Measurements from ENCODE around the gene STON2.
"Not testable (repeated sequence)": the region's sequence is repeated elsewhere in the genome, so short reads cannot be mapped to it uniquely, and the experiment has no call there.

The STON2 gene

GRCh38 chr14:81400202-81400678 is at the start of gene STON2:
STON2 (minus strand) TSS chr14:81400324; CDS start chr14:81398382, 1,942 bp downstream.
- no peak for DNase-seq (ENCODE audit: low read depth)

- no peak for DNase-seq (ENCODE audit: low read depth)
Observed at GRCh38 chr14:81449576-81449975, 49.5 kb upstream of the STON2 start.

GRCh38 chr14:81449114-81449513 is 49.0 kb upstream of the STON2 start:
- no peak for DNase-seq (ENCODE audit: low read depth)

- no peak for DNase-seq (ENCODE audit: low read depth)
Observed at GRCh38 chr14:81447021-81447764, 47.1 kb upstream of the STON2 start.

- no peak for DNase-seq (ENCODE audit: low read depth)
Observed at GRCh38 chr14:81446279-81447007, 46.3 kb upstream of the STON2 start.

GRCh38 chr14:81441626-81442134 is 41.6 kb upstream of the STON2 start:
- DNase-seq (ENCODE audit: low read depth) = no peak

GRCh38 chr14:81440041-81440440 is 39.9 kb upstream of the STON2 start:
- DNase-seq (ENCODE audit: low read depth) = no peak

GRCh38 chr14:81437244-81437643 is 37.1 kb upstream of the STON2 start:
- DNase-seq (ENCODE audit: low read depth) = no peak

GRCh38 chr14:81436296-81437138 is 36.4 kb upstream of the STON2 start:
- DNase-seq (ENCODE audit: low read depth) = no peak

GRCh38 chr14:81435391-81436295 is 35.5 kb upstream of the STON2 start:
- DNase-seq (ENCODE audit: low read depth) = no peak

GRCh38 chr14:81435048-81435390 is 34.9 kb upstream of the STON2 start:
- no peak for DNase-seq (ENCODE audit: low read depth)

- DNase-seq (ENCODE audit: low read depth) = no peak
Observed at GRCh38 chr14:81434230-81434629, 34.1 kb upstream of the STON2 start.

- DNase-seq (ENCODE audit: low read depth) = no peak
Observed at GRCh38 chr14:81433378-81433777, 33.3 kb upstream of the STON2 start.

- no peak for DNase-seq (ENCODE audit: low read depth)
Observed at GRCh38 chr14:81432219-81432661, 32.1 kb upstream of the STON2 start.

- no peak for DNase-seq (ENCODE audit: low read depth)
Observed at GRCh38 chr14:81430235-81430634, 30.1 kb upstream of the STON2 start.

GRCh38 chr14:81429749-81430148 is 29.6 kb upstream of the STON2 start:
- DNase-seq (ENCODE audit: low read depth) = not testable (repeated sequence)

GRCh38 chr14:81429028-81429427 is 28.9 kb upstream of the STON2 start:
- no peak for DNase-seq (ENCODE audit: low read depth)

GRCh38 chr14:81427348-81428058 is 27.4 kb upstream of the STON2 start:
- no peak for DNase-seq (ENCODE audit: low read depth)

GRCh38 chr14:81423504-81423903 is 23.4 kb upstream of the STON2 start:
- no peak for DNase-seq (ENCODE audit: low read depth)

GRCh38 chr14:81418057-81418790 is 18.1 kb upstream of the STON2 start:
- DNase-seq (ENCODE audit: low read depth) = no peak

Data from stimulated activated CD8-positive, alpha-beta memory T cell treated with anti-CD3 and anti-CD28 coated beads, Interleukin-15, amount 100 ng/mL, for 1 hour (primary cell).